Endothelial cell of umbilical vein (primary cell): ENCODE measurements around the gene GSX2.

Source experiments
- EZH2 ChIP-seq: IDR thresholded peaks from 2 replicates; pipeline ENCODE4 v1.6.1; 2012; ENCODE audit warnings: borderline replicate concordance, low read depth, mild to moderate bottlenecking, moderate library complexity, low read length, inconsistent platforms; ENCODE audit not compliant: severe bottlenecking
- FOS ChIP-seq: IDR thresholded peaks from 2 replicates; pipeline ENCODE4 v1.6.1; 2011; ENCODE audit warnings: mild to moderate bottlenecking, low read length, moderate library complexity, borderline replicate concordance; ENCODE audit not compliant: insufficient read depth
- TF ChIP-seq, protein P1 (sequence below): IDR thresholded peaks from 2 replicates; pipeline ENCODE4 v1.6.1; 2011; ENCODE audit not compliant: insufficient read depth, insufficient read length
- TF ChIP-seq, protein P2 (sequence below), 2 donors: IDR thresholded peaks; 1 replicate in 1 of 2; 2 replicates in 1 of 2; pipeline ENCODE4 v1.5.1; 2011; ENCODE audit warnings: low read length in 2 of 2, mild to moderate bottlenecking in 2 of 2, moderate library complexity in 2 of 2, control low read depth in 1 of 2, inconsistent platforms in 1 of 2, low read depth in 1 of 2; ENCODE audit not compliant: insufficient read depth in 1 of 2; ENCODE audit errors: extremely low read depth in 1 of 2

DNA sequence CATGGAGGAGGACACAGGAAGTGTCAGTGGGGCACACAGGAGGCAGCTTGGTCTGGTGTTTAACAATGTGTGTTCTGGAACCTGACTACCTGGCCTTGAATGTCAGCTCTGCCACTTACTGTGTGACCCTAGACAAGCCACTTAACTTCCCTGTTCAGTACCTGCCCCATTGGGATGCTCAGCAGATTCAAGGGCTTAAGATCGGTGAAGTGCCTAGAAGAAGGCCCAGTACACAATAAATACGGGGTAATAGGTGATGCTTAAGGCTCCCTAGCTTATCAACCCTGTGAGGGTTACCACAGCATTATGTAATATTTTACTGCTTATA, 33.9 kb upstream of the GSX2 start:
- TF ChIP-seq FOS (no peak), EZH2 (no peak)
- TF ChIP-seq, protein P1, sequence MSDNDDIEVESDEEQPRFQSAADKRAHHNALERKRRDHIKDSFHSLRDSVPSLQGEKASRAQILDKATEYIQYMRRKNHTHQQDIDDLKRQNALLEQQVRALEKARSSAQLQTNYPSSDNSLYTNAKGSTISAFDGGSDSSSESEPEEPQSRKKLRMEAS: no peak
- TF ChIP-seq, protein P2, sequence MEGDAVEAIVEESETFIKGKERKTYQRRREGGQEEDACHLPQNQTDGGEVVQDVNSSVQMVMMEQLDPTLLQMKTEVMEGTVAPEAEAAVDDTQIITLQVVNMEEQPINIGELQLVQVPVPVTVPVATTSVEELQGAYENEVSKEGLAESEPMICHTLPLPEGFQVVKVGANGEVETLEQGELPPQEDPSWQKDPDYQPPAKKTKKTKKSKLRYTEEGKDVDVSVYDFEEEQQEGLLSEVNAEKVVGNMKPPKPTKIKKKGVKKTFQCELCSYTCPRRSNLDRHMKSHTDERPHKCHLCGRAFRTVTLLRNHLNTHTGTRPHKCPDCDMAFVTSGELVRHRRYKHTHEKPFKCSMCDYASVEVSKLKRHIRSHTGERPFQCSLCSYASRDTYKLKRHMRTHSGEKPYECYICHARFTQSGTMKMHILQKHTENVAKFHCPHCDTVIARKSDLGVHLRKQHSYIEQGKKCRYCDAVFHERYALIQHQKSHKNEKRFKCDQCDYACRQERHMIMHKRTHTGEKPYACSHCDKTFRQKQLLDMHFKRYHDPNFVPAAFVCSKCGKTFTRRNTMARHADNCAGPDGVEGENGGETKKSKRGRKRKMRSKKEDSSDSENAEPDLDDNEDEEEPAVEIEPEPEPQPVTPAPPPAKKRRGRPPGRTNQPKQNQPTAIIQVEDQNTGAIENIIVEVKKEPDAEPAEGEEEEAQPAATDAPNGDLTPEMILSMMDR (IDR thresholded peaks at IDR 0.05; ENCODE audit: extremely low read depth in 1 of 2, insufficient read depth in 1 of 2, low read depth in 1 of 2, low read length in 2 of 2): no peak
